A204.1 (cell line): ENCODE data around the gene FRMD3.

ENCODE experiments used
- FAIRE-seq: peaks from 2 replicates; lab custom pipeline; 2012; peaks lifted over from hg19 to GRCh38; lab: Jason Lieb, UNC

FRMD3 gene

DNA sequence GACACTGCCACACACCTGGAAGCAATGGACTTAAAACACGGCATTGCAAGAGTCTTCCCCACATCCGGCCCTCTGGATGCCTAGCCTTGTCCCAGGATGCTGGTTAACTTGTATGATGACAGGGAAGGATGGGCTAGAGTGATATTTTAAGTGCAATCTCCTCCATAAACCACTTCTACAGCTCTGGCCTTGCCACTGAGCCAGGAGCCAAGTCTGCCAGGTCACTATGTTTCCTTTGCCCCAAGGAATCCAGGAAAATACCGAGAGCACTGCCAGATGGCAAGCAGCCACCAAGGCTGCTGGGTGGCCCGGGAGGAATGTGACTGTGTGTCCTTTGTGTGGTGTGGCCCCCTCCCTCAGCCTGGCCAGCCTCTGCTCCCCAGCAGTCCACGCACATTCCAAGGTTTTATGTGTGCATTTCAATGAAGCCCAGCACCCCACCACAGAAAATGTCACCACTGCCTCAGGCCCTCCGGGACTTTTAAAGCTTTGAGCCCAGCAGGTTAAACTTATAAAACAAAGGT is 106.0 kb downstream of the FRMD3 start:
- FAIRE-seq: no peak

DNA sequence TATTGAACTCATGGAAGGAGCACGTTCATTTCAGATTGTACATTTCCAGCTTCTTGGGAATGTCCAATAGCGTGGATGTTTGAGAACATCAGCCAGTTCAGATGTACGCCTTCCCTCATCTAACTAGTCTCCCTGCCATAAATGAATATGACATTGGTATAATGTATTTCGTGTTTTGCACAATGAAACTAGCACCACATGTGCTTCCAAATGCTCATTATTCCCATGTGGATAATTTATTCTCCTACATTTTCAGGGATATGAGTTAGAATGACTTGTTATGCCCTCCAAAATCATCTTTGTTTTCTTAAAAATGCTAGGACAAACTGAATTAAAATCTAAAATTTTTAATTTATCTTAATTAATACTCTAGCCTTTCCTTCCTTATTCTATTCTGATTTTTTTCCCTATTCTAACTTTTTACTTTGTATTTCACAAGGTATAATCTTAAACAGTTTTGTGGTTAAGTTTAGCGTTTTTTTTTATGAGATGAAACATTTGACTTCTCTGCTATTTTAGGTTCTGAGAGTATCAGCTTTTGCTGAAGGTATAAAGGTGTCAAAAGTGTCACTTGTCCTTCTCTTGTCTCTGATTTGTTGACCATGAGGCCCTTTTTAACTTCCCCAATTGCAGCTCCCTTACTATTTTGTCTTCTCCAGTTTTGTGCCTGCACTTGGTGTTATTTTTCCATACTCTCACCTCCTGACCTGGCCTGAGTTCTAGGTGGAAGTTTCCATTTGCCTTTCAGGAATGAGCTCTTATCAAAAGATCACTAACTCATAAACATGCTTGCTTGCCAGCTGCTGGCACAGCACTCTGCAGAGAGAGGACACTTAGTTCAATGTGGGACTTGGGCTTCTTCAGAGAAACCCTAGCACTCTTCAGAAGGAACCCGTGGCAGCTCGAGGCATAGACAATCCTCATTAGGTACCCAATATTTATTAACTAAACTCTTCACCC is 106.8 kb downstream of the FRMD3 start:
- no peak for FAIRE-seq

DNA sequence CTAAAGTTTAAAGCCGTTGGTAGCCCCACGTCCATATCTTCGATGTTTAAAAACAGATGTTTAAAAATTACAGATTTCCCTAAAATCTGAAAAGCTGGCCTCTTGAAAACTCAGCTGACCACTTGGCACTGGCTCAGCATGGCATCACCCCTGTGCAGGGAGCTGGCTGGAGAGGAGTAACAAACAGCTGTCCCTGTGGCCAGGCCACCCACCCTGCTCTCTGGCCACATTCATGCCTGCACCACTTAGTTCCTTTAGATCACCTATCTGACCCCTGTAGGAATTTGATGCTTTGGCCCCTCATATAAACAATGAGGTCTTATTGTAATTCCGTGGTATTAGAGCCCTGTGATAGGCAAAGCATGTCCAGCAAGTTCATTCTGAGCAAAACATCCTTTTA is 107.5 kb downstream of the FRMD3 start:
- FAIRE-seq: no peak

DNA sequence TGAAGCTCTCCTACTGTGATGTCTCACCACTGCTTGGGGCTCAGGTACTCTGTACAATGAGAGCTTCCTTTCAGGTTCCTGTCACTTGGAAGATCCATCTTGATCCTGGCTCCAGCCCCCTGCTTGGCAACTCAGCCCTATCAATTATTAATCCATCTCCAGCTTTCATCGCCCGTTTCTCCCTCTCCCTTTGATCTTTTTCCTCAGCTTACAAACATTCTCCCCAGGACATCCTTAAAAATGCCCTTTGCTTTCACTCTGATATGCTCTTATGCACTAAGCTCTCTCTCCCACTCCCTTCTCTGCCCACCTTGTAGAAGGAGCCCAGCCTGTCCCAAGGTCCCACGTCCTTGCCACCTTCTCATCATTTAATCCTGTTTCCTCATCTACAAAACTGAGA is 109.0 kb downstream of the FRMD3 start:
- FAIRE-seq: no peak

DNA sequence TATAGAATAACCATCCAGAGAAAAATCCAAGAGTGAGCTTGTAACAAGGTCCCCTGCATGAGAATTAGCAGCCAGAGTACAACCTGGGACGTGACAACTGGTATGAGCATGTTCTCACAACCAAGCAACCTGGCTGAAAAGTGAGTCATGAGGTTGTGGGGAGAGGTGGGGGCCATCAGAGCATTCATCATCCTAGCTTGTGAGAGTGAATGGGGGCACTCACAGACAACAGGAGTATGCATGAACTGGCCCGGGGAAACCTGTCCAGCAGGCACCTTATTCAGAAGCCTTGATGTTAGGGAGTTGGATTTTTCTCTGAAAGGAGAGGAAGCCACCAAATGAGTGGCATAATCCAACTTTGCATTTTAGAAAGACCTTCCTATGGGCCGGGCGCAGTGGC is 113.0 kb downstream of the FRMD3 start:
- no peak for FAIRE-seq

DNA sequence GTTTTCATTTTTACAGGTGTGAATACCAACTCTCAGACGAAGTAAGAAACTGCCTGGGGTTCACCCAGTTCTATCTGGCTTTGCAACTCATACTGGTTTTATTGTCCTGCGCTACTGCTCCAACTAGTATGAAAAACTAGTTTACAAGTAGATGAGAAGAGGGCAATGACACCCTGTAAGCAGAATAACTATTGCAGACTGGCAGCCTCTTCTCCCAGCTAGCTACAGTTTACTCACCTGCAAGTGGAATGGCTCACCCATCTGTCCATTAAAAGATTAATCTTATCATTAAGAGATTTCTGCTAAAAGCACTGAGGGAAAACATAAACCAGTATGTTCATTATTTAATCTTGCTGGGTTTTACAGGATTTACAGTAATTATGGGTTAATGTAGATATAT is 113.4 kb downstream of the FRMD3 start:
- no peak for FAIRE-seq

DNA sequence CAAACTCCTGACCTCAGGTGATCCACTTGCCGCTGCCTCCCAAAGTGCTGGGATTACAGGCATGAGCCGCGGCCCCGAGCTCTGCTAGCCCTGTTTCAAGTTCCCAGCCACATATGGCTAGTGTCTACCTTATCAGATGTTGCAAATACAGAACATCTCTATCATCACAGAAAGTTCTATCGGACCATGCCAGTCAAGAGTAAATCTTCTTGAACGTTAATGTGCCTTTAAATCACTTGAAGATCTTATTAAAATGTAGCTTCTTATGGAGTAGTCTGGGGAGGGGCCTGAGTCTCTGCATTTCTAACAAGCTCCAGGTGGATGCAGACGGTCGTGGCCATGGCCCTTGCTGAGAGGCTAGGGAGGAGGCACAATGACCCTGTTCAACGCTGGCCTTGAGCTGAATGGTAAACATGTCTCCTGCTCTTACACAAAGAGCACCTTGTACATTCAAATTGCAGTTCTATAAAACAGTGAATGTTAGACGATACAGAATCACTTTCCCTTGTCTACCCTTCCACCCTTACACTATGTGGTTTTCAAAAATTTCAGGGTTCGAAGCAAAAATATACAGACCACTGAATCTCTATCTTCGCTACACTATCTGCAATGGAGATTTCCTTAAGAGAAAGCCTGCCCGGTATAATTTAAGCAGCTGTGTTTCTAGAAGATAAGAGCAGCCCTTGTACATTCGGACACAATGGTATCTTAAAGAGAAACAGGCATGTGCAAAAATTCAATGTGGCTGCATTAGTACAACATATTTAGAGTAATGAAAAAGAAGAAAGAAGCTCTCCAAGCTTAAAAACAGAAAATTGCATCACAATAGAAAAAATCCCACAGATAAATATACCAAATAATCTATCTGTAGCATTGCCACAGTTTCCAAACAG is 114.1 kb downstream of the FRMD3 start:
- no peak for FAIRE-seq

DNA sequence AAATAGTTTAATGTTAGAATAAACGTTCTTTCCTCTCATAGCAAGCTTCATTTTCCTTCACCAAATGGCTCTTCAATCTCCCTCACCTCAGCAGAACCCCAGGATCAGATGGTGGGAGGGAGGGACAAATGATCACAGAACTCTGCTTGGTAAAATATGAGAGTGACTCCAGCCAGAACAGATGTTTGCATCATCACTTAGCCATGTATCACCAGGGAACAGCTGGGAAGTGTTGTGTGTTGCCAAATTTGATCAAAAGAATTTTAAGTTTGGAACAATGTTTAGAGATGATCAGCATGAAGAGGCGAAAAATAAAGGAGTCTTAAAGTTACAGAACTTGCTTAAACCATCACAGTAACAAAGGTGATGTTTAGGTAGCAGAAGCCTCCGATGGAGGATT is 115.7 kb downstream of the FRMD3 start:
- no peak for FAIRE-seq

DNA sequence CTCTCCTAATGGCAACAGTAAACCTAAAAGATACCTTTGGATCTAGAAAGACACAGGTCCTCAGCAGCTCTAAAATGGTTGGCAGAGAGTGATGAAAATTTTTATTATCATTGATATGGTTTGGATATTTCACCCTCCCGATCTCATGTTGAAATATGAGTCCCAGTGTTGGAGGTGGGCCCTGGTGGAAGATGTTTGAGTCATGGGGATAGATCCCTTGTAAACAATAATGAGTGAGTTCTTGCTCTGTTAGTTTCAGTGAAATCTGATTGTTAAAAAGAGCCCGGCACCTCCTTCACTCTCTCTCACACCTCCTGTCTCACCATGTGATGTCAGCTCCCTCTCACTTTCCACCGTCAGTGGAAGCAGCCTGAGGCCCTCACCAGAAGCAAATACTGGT is 117.7 kb downstream of the FRMD3 start:
- no peak for FAIRE-seq

DNA sequence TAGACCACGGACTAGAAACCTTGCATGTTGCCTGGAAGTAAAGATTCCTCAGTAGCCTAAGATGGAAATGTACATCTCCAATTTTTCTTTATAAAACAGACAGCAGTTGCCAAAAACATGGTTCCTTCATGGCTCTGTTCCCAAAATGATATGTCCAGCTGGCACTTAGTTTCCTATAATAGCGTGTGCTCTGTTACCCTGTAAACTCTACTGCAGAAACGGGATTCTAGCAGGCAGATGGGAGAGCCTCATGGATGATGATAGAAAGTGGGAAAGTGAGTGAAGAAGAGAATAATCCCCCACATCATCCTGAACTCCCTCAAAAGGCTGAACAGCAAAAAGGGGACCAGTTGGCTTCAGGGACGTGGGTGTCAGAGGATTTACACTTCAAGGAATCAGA is 118.2 kb downstream of the FRMD3 start:
- FAIRE-seq: no peak

DNA sequence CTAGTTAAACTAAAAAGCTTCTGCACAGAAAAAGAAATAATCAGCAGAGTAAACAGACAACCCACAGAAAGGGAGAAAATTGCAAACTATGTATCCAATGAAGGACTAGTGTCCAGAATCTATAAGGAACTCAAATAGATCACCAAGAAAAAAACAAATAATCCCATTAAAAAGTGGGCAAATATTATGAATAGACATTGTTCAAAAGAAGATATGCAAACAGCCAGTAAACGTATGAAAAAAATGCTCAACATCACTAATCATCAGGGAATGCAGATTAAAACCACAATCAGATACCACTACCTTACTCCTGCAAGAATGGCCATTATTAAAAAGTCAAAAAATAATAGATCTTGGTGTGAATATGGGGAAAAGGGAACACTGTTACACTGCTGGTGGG is 119.9 kb downstream of the FRMD3 start:
- no peak for FAIRE-seq

DNA sequence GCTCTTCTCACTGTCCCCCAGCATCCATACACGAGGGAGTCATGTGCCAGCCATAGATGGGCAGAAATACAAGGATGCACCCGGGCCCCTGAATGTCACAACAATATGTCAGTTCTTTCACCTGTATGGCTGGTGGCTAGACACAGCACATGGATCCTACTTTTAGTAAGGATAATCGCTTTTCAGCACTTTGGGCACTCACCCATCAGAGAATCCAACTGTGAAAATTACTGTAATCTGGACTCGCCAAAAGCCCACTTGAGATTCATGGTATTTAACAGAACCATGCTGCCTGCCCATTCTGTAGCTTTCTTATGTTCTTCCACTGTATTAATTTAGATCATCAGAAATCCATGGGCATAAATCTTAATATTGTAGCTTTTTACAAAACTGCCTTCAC is 124.8 kb downstream of the FRMD3 start:
- FAIRE-seq: no peak

DNA sequence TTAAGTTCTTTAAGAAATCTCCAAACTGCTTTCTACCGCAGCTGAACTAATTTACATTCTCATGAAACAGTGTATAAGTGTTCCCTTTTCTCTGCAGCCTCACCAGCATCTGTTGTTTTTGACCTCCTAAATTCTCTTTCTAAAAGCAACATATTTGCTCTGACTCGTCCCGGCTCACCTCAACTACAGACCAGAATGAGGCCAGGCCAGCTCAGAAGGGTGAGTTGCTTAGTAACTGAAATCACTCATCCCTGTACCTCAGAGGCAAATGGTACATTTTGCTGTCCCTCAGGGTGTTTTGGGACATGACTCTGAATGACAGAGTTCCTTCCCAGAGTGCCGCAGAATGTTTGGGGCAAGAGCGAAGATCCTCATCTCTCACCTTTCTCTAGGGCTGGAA is 127.5 kb downstream of the FRMD3 start:
- no peak for FAIRE-seq

DNA sequence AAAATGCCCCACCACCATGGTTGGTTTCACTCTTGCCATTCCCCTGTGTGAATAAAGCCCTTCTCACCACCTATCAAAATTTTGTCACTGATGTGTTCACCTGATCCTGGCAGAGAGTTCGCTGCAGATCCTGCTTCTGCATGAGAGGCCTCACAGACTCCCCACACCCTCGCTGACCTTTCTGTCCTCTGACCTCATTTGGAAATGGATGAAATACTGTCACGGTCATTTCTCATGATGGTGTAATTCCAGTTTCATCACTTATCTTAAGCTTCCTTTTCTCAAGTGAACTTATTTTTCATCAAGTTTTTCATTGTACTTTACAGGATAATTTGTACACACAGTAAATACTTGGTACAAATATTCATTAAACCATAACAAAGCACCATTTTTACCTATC is 131.3 kb downstream of the FRMD3 start:
- no peak for FAIRE-seq

DNA sequence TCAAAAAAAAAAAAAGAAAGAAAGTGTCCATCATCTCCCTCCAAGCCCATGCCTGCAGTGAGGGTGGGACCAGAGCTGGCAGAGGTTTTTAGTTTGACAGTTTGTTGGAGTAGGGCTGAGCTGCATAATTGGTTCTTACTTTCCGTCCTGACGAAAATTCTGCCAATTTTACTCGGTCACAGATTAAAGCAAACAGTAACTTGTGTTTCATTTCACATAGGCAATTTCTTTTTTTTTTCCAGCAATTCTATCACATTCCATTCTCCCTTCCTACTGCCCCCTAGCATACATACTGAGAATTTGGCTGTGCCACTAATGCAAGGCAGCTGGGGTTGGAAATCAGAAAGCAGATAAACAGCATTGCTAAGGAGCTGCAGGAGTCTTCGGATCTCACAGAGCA is 132.4 kb downstream of the FRMD3 start:
- FAIRE-seq: no peak

DNA sequence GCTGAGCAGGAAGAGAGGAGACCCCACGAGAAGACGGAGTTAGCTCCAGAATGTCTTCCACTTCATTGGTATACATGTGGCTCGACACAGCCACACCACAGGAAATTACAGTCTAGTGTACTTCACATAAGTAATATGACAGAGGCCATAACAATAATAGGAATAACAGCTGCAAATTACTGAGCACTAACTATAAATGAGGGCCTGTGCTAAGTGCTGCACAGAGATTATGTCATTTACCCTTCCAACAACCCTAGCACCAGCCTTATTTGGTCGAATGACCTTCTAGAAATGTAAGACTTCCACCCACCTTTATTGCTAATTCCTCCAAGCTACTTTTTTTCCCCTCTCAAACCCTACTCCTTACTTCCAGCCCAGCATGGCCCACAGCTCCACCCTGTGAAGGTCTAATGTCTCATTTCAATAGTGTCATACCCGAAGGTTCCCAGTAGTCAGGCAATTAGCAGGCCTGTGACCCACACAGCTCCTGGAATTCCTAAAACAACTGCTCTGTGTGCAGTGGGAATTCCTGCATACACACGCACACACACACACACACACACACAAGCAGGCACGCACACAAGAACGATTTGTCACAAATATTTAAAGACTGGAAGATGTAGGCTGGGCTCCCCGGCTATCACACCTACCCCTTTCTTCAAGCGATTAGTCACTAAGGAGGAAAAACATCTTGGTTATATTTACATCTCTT is 134.5 kb downstream of the FRMD3 start:
- no peak for FAIRE-seq

DNA sequence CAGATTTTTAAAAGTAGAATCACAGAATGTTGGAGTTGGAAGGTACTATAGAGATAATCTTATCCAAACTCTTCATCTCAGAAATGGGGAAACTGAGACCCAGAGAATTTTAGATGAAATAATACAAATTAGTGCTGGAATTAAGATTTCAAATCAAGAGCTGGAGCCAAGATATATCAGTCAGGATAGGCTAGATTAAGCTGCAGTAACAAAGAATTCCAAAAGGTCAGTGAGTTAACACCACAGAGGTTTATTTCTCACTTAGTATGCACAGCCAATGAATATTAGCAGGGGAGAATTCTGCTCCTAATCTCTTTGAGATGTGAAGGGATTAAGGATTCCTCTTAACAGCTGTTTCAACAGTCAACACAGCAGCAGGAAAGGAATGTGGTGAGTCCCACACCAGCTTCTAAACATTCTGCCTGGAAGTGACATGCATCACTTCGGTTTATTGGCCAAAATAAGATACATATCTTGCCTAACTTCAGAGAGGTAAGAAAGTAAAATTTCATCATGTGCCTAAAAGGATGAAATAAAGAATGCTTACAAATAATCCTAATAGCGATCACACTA is 136.8 kb downstream of the FRMD3 start:
- FAIRE-seq: no peak

DNA sequence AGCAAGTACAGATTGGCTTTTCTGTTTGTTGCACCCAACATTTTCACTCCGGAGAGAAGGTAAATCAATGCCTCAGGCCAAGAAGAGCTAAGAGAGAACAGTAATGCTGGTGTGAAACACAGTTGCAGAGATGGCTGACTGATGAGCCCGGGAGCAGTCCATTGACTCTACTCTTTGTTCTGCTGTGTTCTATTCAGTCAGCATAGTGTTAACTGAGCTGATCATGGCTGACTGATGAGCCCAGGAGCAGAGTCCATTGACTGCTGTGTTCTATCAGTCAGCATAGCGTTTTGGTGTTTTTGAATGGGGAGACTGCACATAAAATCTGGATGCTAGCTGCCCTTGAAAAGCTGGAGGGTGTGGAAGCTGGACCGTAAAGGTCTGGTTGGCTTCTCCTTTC is 141.4 kb downstream of the FRMD3 start:
- no peak for FAIRE-seq

DNA sequence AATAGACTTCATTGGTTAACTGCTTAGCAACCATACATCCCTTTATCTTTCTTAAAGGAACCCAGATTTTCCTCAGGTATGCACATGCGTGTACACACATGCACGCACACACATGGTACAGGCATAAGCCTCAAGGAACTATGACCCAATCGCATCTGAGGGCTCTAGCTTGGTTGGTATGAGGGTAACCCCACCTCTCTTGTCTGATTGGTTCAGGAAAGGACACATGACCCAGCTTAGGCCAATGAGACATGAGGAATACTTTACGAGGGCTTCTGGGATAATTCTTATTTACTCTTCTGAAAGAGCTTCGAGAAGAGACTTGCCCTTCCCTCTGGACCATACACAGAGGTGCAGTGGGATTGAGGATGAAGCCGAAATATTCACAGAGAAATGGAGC is 141.9 kb downstream of the FRMD3 start:
- no peak for FAIRE-seq

DNA sequence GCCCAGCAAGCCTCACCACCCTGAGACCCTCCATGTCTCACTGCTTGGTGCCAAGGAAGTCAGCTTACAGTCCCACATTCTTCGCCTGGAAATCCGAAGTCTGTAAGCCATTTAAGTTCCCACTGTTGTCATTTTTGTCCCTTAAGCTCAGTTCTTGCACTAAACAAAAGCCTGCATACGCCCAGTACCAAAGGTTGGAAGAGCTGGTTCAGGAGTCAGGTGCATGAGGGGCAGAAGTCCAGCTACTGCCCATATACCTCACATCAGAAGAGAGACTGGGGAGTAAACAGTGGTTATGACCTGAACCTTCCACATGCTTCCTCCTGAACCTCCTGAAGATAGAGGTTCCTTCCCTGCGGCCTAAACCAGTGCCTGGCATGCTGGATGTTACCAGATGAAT is 146.0 kb downstream of the FRMD3 start:
- no peak for FAIRE-seq

DNA sequence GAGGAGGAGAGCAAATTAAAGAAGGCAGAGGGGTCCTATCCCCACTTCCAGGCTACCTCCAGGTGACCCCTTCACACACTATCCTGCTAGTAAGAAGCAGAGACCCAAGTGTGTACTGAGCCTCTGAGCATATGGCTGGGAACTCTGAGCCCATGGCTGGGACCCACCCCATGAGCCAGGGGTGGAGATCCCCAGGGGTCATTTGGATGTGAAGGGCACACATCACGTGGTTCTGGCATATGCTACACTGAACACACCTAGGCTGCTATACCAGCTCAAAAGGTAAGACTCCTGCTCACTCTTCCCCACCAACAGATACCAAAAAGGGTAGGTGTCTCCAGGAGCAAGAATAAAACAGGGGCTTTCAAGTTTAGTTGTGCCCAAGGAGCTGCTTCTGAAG is 149.9 kb downstream of the FRMD3 start:
- FAIRE-seq: no peak
